NCI-H345 (cell line): Measurements from ENCODE around the gene NXF2.
"Not testable (repeated sequence)": the region's sequence is repeated elsewhere in the genome, so short reads cannot be mapped to it uniquely, and the experiment has no call there.

ENCODE experiments used
- DNase-seq: peaks from one replicate; lab custom pipeline; 2025; lab: John Stamatoyannopoulos, UW

Gene NXF2, protein sequence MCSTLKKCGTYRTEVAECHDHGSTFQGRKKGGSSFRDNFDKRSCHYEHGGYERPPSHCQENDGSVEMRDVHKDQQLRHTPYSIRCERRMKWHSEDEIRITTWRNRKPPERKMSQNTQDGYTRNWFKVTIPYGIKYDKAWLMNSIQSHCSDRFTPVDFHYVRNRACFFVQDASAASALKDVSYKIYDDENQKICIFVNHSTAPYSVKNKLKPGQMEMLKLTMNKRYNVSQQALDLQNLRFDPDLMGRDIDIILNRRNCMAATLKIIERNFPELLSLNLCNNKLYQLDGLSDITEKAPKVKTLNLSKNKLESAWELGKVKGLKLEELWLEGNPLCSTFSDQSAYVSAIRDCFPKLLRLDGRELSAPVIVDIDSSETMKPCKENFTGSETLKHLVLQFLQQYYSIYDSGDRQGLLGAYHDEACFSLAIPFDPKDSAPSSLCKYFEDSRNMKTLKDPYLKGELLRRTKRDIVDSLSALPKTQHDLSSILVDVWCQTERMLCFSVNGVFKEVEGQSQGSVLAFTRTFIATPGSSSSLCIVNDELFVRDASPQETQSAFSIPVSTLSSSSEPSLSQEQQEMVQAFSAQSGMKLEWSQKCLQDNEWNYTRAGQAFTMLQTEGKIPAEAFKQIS

GRCh38 chrX:102246893-102247292, at the start of gene NXF2:
NXF2 (plus strand) TSS chrX:102247167; CDS start chrX:102307079, 59,912 bp downstream.
- not testable (repeated sequence) for DNase-seq

GRCh38 chrX:102207940-102208339, 39.0 kb upstream of the NXF2 start:
- DNase-seq: not testable (repeated sequence)

- DNase-seq: not testable (repeated sequence)
Observed at GRCh38 chrX:102214986-102215385, 32.0 kb upstream of the NXF2 start, which contains the start of gene TCP11X1. TCP11X1 (plus strand) TSS chrX:102215301.

DNA sequence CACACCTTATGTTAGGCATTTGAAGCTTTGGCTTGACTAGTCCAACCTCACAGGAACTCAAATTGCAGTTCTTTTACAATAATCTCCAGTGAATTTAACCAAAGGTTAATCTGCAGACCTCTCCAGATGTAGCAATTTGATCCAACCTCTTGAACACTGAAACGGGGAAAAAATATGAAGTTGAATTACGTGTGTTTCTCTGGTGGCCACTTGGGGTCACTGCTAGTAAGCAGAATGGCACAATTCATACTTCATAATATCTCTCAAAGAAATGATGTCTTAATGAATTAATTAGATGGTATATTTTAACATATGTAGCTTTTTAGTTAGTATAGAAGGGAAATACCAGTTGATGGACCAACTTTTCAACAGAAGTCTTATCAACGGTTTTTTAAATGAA, 30.5 kb upstream of the NXF2 start:
- not testable (repeated sequence) for DNase-seq

DNA sequence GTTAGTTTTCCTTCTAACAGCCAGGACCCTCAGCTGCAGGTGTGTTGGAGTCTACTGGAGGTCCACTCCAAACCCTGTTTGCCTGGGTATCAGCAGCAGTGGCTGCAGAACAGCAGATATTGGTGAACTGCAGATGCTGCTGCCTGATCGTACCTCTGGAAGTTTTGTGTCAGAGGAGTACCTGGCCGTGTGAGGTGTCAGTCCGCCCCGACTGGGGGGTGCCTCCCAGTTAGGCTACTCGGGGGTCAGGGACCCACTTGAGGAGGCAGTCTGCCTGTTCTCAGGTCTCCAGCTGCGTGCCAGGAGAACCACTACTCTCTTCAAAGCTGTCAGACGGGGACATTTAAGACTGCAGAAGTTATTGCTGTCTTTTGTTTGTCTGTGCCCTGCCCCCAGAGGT, 11.3 kb upstream of the NXF2 start:
- not testable (repeated sequence) for DNase-seq

GRCh38 chrX:102240265-102240664, 6.7 kb upstream of the NXF2 start:
- not testable (repeated sequence) for DNase-seq

DNA sequence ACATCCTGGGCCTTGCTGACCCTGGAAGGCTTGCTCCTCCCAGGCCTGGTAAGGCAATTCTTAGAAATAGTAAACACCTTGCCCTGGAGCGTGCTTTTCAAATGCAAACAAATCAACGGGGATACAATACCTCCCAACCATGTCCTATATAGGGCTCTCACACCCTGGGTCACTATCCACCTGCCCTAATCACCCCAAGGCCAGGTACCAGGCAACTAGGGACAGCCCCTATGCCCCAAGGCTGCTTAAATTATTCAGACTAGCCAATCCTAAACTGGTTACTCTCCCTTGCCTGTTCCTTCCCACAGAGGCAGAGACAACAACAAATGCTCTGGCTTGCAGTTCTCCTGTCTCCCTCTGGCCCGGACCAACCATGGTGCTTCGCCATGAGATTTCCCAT, 25.3 kb downstream of the NXF2 start:
- DNase-seq: not testable (repeated sequence)

GRCh38 chrX:102338162-102338561, 91.2 kb downstream of the NXF2 start:
- no peak for DNase-seq

GRCh38 chrX:102339312-102340298, 92.6 kb downstream of the NXF2 start:
- DNase-seq: no peak

DNA sequence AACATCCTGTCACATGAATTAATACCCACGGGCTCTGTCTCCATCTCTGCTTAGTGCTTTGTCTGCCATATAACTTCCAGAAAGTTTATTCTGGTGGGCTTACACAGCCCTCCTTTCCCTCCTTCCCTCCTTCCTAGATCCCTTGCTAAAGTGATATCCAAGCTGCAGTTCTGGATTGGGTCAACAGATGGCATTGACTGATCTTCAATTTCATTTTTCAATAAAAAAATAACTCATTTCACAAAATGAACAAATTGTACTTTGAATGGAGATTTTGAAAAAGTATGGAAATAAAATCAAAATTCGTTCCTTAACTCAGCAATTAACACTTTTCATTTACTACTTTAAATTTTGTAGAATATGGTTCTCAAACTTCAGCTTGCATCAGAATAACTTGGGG, 94.9 kb downstream of the NXF2 start:
- no peak for DNase-seq

GRCh38 chrX:102345916-102346315, 98.9 kb downstream of the NXF2 start:
- no peak for DNase-seq
